BJ (cell line): ENCODE measurements around the gene DIABLO. TPM values are rescaled to one million over a fixed set of nuclear protein-coding genes. Genes with fewer than 3 reads are reported as not detected.
"Not testable (repeated sequence)": the region's sequence is repeated elsewhere in the genome, so short reads cannot be mapped to it uniquely, and the experiment has no call there.

Source experiments
- CTCF ChIA-PET: fragments of 350-600 bp; formaldehyde crosslinking; extraction: SDS; loops from one replicate; lab custom pipeline; 2021; ENCODE audit warnings: antibody characterized with exemption, inconsistent platforms; lab: Yijun Ruan, JAX
- POLR2A ChIA-PET: fragments of 300-600 bp; sonication (Branson Sonifier 250); formaldehyde crosslinking; extraction: SDS; loops from one replicate; lab custom pipeline; 2021; ENCODE audit warnings: antibody characterized with exemption; lab: Charles Lee
- DNase-seq: peaks from one replicate; pipeline ENCODE4 v3.0.0-alpha.2; 2011; ENCODE audit warnings: low read depth
- H3K27me3 ChIP-seq: 2 replicates; pipeline ENCODE4 v1.6.0; 2011; ENCODE audit warnings: low read length; ENCODE audit not compliant: control insufficient read depth, insufficient read depth
- H3K36me3 ChIP-seq: 2 replicates; pipeline ENCODE4 v1.5.1; 2011; ENCODE audit warnings: low read length; ENCODE audit not compliant: control insufficient read depth, insufficient read depth
- H3K4me3 ChIP-seq: 2 replicates; pipeline ENCODE4 v1.5.1; 2011; ENCODE audit warnings: low read depth, mild to moderate bottlenecking, control low read depth, low read length
- polyA plus RNA-seq: library from polyadenylated mRNA; depleted of rRNA; stranded (reverse); fragments of >200 nt; gene quantifications from 2 replicates; pipeline ENCODE4 v1.2.3, GENCODE V29; 2011
- TF ChIP-seq, protein P1 (sequence below): IDR thresholded peaks from 2 replicates; pipeline ENCODE4 v1.5.1; 2011; ENCODE audit warnings: low read depth, mild to moderate bottlenecking, control low read depth, inconsistent platforms, low read length, moderate library complexity; ENCODE audit not compliant: insufficient read depth

DIABLO gene
- polyA plus RNA-seq, 1 experiment, result 49.1 TPM

DNA sequence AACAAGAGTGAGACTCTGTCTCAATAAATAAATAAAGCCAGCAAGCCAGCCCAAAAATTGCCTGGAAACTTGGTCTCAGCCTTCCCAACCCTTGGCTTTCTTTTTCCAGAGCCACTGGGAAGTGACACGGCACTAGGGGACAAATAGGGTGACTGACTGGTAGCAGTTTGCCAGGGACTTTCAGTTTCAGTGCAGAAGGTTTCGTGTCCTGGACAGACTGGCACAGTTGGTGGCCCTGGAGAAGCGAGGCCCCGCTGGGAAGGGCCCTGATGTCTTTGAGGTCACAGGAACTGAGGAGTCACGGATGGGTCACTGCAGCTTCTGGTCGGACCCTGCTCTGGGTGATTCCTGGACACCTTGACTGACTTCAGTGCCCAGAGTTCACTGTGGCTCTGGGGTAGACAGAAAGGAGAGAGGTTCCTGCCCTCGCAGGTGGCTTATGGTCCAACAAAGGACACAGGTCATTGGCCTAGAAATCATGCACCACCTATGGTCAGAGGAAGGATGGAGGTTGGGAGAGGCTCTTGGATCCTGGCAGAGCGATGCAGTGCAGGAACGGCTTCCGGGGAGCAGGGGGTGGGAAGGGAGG, 40.3 kb downstream of the DIABLO start:
- no peaks in the 10 kb centered on the region for H3K27me3 ChIP-seq
- no peak for DNase-seq
- CTCF ChIA-PET, result no interaction called here
- TF ChIP-seq, protein P1, sequence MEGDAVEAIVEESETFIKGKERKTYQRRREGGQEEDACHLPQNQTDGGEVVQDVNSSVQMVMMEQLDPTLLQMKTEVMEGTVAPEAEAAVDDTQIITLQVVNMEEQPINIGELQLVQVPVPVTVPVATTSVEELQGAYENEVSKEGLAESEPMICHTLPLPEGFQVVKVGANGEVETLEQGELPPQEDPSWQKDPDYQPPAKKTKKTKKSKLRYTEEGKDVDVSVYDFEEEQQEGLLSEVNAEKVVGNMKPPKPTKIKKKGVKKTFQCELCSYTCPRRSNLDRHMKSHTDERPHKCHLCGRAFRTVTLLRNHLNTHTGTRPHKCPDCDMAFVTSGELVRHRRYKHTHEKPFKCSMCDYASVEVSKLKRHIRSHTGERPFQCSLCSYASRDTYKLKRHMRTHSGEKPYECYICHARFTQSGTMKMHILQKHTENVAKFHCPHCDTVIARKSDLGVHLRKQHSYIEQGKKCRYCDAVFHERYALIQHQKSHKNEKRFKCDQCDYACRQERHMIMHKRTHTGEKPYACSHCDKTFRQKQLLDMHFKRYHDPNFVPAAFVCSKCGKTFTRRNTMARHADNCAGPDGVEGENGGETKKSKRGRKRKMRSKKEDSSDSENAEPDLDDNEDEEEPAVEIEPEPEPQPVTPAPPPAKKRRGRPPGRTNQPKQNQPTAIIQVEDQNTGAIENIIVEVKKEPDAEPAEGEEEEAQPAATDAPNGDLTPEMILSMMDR, result no peak
- no peaks in the 10 kb centered on the region for H3K36me3 ChIP-seq
- POLR2A ChIA-PET, result no interaction called here
- H3K4me3 ChIP-seq, result no peak overlapping the region

- CTCF ChIA-PET, result no interaction called here
- no peak for DNase-seq
- H3K4me3 ChIP-seq, result no peak overlapping the region
- TF ChIP-seq, protein P1, result no peak
- H3K36me3 ChIP-seq, result no peaks in the 10 kb centered on the region
- H3K27me3 ChIP-seq, result no peaks in the 10 kb centered on the region
- POLR2A ChIA-PET, result no interaction called here
These were observed 40.8 kb downstream of the DIABLO start for GRCh38 chr12:122185079-122185478.

- TF ChIP-seq, protein P1, result no peak
- Histone ChIP-seq H3K4me3 (no peak overlapping the region), H3K36me3 (no peaks in the 10 kb centered on the region), H3K27me3 (no peaks in the 10 kb centered on the region)
- DNase-seq, result no peak
- POLR2A ChIA-PET, result no interaction called here
- CTCF ChIA-PET, result no interaction called here
These were observed 41.3 kb downstream of the DIABLO start for GRCh38 chr12:122184517-122184916.

DNA sequence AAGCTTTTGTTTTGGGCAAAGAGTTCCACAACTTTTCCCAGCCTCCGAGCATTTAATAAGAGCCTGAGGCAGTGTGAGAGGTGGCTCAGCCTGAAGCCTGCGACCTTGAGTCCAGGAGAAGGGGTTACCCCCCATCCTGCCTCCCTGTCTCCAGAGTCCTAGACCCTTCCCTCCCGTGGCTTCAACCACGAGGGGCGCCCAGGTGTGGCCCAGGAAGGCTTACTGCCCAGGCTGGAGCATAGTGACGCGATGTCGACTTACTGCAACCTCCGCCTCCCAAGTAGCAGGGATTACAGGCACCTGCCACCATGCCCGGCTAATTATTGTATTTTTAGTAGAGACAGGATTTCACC, 42.3 kb downstream of the DIABLO start:
- TF ChIP-seq, protein P1, result no peak
- H3K27me3 ChIP-seq, result no peaks in the 10 kb centered on the region
- CTCF ChIA-PET, result interaction anchor here (2.1 kb wide), 1 partner anchor 8 kb away, joined by 7 read pairs; no protein-coding TSS in a partner anchor
- peak overlapping the region; percentile 49 for H3K4me3 ChIP-seq
- no peaks in the 10 kb centered on the region for H3K36me3 ChIP-seq
- no peak for DNase-seq
- POLR2A ChIA-PET, result no interaction called here

GRCh38 chr12:122182887-122183587, 42.8 kb downstream of the DIABLO start, which contains the start of gene LRRC43:
Gene LRRC43 (plus strand): TSS chr12:122183123. CDS start chr12:122183145, 22 bp downstream.
- TF ChIP-seq, protein P1, result no peak
- ChIA-PET POLR2A (no interaction called here), CTCF (interaction anchor here (2.1 kb wide), 1 partner anchor 8 kb away, joined by 7 read pairs; no protein-coding TSS in a partner anchor)
- H3K27me3 ChIP-seq, result no peaks in the 10 kb centered on the region
- H3K36me3 ChIP-seq, result no peaks in the 10 kb centered on the region
- peak within 1 kb of the TSS; percentile 49 for H3K4me3 ChIP-seq
- DNase-seq, result no peak

GRCh38 chr12:122176473-122176872, 49.4 kb downstream of the DIABLO start:
- POLR2A ChIA-PET, H3K36me3 ChIP-seq, DNase-seq, H3K27me3 ChIP-seq, H3K4me3 ChIP-seq: not testable (repeated sequence)
- CTCF ChIA-PET, result interaction anchor here (0.7 kb wide), 1 partner anchor 13 kb away, joined by 3 read pairs; no protein-coding TSS in a partner anchor
